ENCODE measurements around the gene PWWP2A.
"Not testable (repeated sequence)": the region's sequence is repeated elsewhere in the genome, so short reads cannot be mapped to it uniquely, and the experiment has no call there.

PWWP2A gene

GRCh38 chr5:160079753-160080152 is 39.5 kb downstream of the PWWP2A start:
- H3K9ac ChIP-seq (ENCODE audit: low read depth in 1 of 2, low read length in 2 of 2): no peak overlapping the region
- no peaks in the 10 kb centered on the region for H3K27me3 ChIP-seq (ENCODE audit: control insufficient read depth in 2 of 2, insufficient read depth in 2 of 2, low read length in 2 of 2)
- no peak overlapping the region for H3K4me3 ChIP-seq (ENCODE audit: low read length in 2 of 2)
- H3K27ac ChIP-seq (ENCODE audit: low read depth in 2 of 2, low read length in 2 of 2): no peak overlapping the region
- H3K36me3 ChIP-seq (ENCODE audit: control insufficient read depth in 2 of 2, insufficient read depth in 2 of 2, low read length in 2 of 2): peaks cover 0 to 6% of the 10 kb centered on the region in 2 donors
- no peaks in the 10 kb centered on the region for H3K9me3 ChIP-seq (ENCODE audit: control insufficient read depth in 2 of 2, low read length in 2 of 2)
- H3K4me1 ChIP-seq (ENCODE audit: control insufficient read depth in 2 of 2, insufficient read depth in 2 of 2, low read length in 2 of 2): peaks cover 4 to 21% of the 10 kb centered on the region in 2 donors

GRCh38 chr5:160076997-160077396 is 42.3 kb downstream of the PWWP2A start:
- Histone ChIP-seq H3K9me3 (ENCODE audit: control insufficient read depth in 2 of 2, low read length in 2 of 2) (no peaks in the 10 kb centered on the region), H3K4me1 (ENCODE audit: control insufficient read depth in 2 of 2, insufficient read depth in 2 of 2, low read length in 2 of 2) (peaks cover 7 to 22% of the 10 kb centered on the region in 2 donors), H3K4me3 (ENCODE audit: low read length in 2 of 2) (no peak overlapping the region), H3K27ac (ENCODE audit: low read depth in 2 of 2, low read length in 2 of 2) (no peak overlapping the region), H3K27me3 (ENCODE audit: control insufficient read depth in 2 of 2, insufficient read depth in 2 of 2, low read length in 2 of 2) (no peaks in the 10 kb centered on the region), H3K36me3 (ENCODE audit: control insufficient read depth in 2 of 2, insufficient read depth in 2 of 2, low read length in 2 of 2) (peaks cover 0 to 6% of the 10 kb centered on the region in 2 donors), H3K9ac (ENCODE audit: low read depth in 1 of 2, low read length in 2 of 2) (no peak overlapping the region)

- no peaks in the 10 kb centered on the region for H3K27me3 ChIP-seq (ENCODE audit: control insufficient read depth in 2 of 2, insufficient read depth in 2 of 2, low read length in 2 of 2)
- H3K9me3 ChIP-seq (ENCODE audit: control insufficient read depth in 2 of 2, low read length in 2 of 2): no peaks in the 10 kb centered on the region
- peaks cover 4 to 21% of the 10 kb centered on the region in 2 donors for H3K4me1 ChIP-seq (ENCODE audit: control insufficient read depth in 2 of 2, insufficient read depth in 2 of 2, low read length in 2 of 2)
- no peak overlapping the region for H3K9ac ChIP-seq (ENCODE audit: low read depth in 1 of 2, low read length in 2 of 2)
- H3K36me3 ChIP-seq (ENCODE audit: control insufficient read depth in 2 of 2, insufficient read depth in 2 of 2, low read length in 2 of 2): peaks cover 0 to 6% of the 10 kb centered on the region in 2 donors
- no peak overlapping the region for H3K27ac ChIP-seq (ENCODE audit: low read depth in 2 of 2, low read length in 2 of 2)
- no peak overlapping the region for H3K4me3 ChIP-seq (ENCODE audit: low read length in 2 of 2)
Observed at GRCh38 chr5:160075073-160075472, 44.2 kb downstream of the PWWP2A start.

GRCh38 chr5:160071916-160072315 is 47.3 kb downstream of the PWWP2A start:
- Histone ChIP-seq H3K9ac (ENCODE audit: low read depth in 1 of 2, low read length in 2 of 2) (no peak overlapping the region), H3K9me3 (ENCODE audit: control insufficient read depth in 2 of 2, low read length in 2 of 2) (no peaks in the 10 kb centered on the region), H3K36me3 (ENCODE audit: control insufficient read depth in 2 of 2, insufficient read depth in 2 of 2, low read length in 2 of 2) (no peaks in the 10 kb centered on the region), H3K4me3 (ENCODE audit: low read length in 2 of 2) (no peak overlapping the region), H3K27ac (ENCODE audit: low read depth in 2 of 2, low read length in 2 of 2) (peak overlapping the region in 1 of 2 donors; percentile 12), H3K4me1 (ENCODE audit: control insufficient read depth in 2 of 2, insufficient read depth in 2 of 2, low read length in 2 of 2) (peaks cover 4 to 7% of the 10 kb centered on the region in 2 donors), H3K27me3 (ENCODE audit: control insufficient read depth in 2 of 2, insufficient read depth in 2 of 2, low read length in 2 of 2) (no peaks in the 10 kb centered on the region)

- Histone ChIP-seq H3K36me3 (ENCODE audit: control insufficient read depth in 2 of 2, insufficient read depth in 2 of 2, low read length in 2 of 2) (no peaks in the 10 kb centered on the region), H3K4me3 (ENCODE audit: low read length in 2 of 2) (no peak overlapping the region), H3K27me3 (ENCODE audit: control insufficient read depth in 2 of 2, insufficient read depth in 2 of 2, low read length in 2 of 2) (no peaks in the 10 kb centered on the region), H3K9me3 (ENCODE audit: control insufficient read depth in 2 of 2, low read length in 2 of 2) (no peaks in the 10 kb centered on the region), H3K9ac (ENCODE audit: low read depth in 1 of 2, low read length in 2 of 2) (no peak overlapping the region), H3K27ac (ENCODE audit: low read depth in 2 of 2, low read length in 2 of 2) (peak overlapping the region in 1 of 2 donors; percentile 12), H3K4me1 (ENCODE audit: control insufficient read depth in 2 of 2, insufficient read depth in 2 of 2, low read length in 2 of 2) (peaks cover 4 to 10% of the 10 kb centered on the region in 2 donors)
Observed at GRCh38 chr5:160071516-160071915, 47.7 kb downstream of the PWWP2A start.

- H3K9me3 ChIP-seq (ENCODE audit: control insufficient read depth in 2 of 2, low read length in 2 of 2); H3K9ac ChIP-seq (ENCODE audit: low read depth in 1 of 2, low read length in 2 of 2); H3K4me3 ChIP-seq (ENCODE audit: low read length in 2 of 2); H3K27ac ChIP-seq (ENCODE audit: low read depth in 2 of 2, low read length in 2 of 2); H3K27me3 ChIP-seq (ENCODE audit: control insufficient read depth in 2 of 2, insufficient read depth in 2 of 2, low read length in 2 of 2); H3K36me3 ChIP-seq (ENCODE audit: control insufficient read depth in 2 of 2, insufficient read depth in 2 of 2, low read length in 2 of 2): not testable (repeated sequence)
- H3K4me1 ChIP-seq (ENCODE audit: control insufficient read depth in 2 of 2, insufficient read depth in 2 of 2, low read length in 2 of 2): peaks cover 11 to 25% of the 10 kb centered on the region in 2 donors
Observed at GRCh38 chr5:160069120-160069519, 50.1 kb downstream of the PWWP2A start.

- Histone ChIP-seq H3K27ac (ENCODE audit: low read depth in 2 of 2, low read length in 2 of 2) (peak overlapping the region; percentile 86 to 90), H3K36me3 (ENCODE audit: control insufficient read depth in 2 of 2, insufficient read depth in 2 of 2, low read length in 2 of 2) (peaks cover 7 to 17% of the 10 kb centered on the region in 2 donors), H3K4me1 (ENCODE audit: control insufficient read depth in 2 of 2, insufficient read depth in 2 of 2, low read length in 2 of 2) (peaks cover 9 to 23% of the 10 kb centered on the region in 2 donors), H3K27me3 (ENCODE audit: control insufficient read depth in 2 of 2, insufficient read depth in 2 of 2, low read length in 2 of 2) (no peaks in the 10 kb centered on the region), H3K4me3 (ENCODE audit: low read length in 2 of 2) (peak overlapping the region in 1 of 2 donors; percentile 49), H3K9me3 (ENCODE audit: control insufficient read depth in 2 of 2, low read length in 2 of 2) (no peaks in the 10 kb centered on the region), H3K9ac (ENCODE audit: low read depth in 1 of 2, low read length in 2 of 2) (peak overlapping the region in 1 of 2 donors; percentile 63)
Observed at GRCh38 chr5:160064995-160065614, 54.1 kb downstream of the PWWP2A start.

- H3K4me1 ChIP-seq (ENCODE audit: control insufficient read depth in 2 of 2, insufficient read depth in 2 of 2, low read length in 2 of 2): peaks cover 9 to 23% of the 10 kb centered on the region in 2 donors
- peak overlapping the region; percentile 11 to 38 for H3K4me3 ChIP-seq (ENCODE audit: low read length in 2 of 2)
- H3K27ac ChIP-seq (ENCODE audit: low read depth in 2 of 2, low read length in 2 of 2): peak overlapping the region; percentile 86 to 90
- H3K36me3 ChIP-seq (ENCODE audit: control insufficient read depth in 2 of 2, insufficient read depth in 2 of 2, low read length in 2 of 2): peaks cover 7 to 21% of the 10 kb centered on the region in 2 donors
- peak overlapping the region in 1 of 2 donors; percentile 49 for H3K9ac ChIP-seq (ENCODE audit: low read depth in 1 of 2, low read length in 2 of 2)
- no peaks in the 10 kb centered on the region for H3K27me3 ChIP-seq (ENCODE audit: control insufficient read depth in 2 of 2, insufficient read depth in 2 of 2, low read length in 2 of 2)
- no peaks in the 10 kb centered on the region for H3K9me3 ChIP-seq (ENCODE audit: control insufficient read depth in 2 of 2, low read length in 2 of 2)
Observed at GRCh38 chr5:160064417-160064810, 54.8 kb downstream of the PWWP2A start.

GRCh38 chr5:160061770-160062169 is 57.5 kb downstream of the PWWP2A start:
- Histone ChIP-seq H3K4me1 (ENCODE audit: control insufficient read depth in 2 of 2, insufficient read depth in 2 of 2, low read length in 2 of 2) (peaks cover 9 to 22% of the 10 kb centered on the region in 2 donors), H3K9ac (ENCODE audit: low read depth in 1 of 2, low read length in 2 of 2) (no peak overlapping the region), H3K4me3 (ENCODE audit: low read length in 2 of 2) (no peak overlapping the region), H3K27me3 (ENCODE audit: control insufficient read depth in 2 of 2, insufficient read depth in 2 of 2, low read length in 2 of 2) (no peaks in the 10 kb centered on the region), H3K36me3 (ENCODE audit: control insufficient read depth in 2 of 2, insufficient read depth in 2 of 2, low read length in 2 of 2) (peaks cover 11 to 32% of the 10 kb centered on the region in 2 donors), H3K9me3 (ENCODE audit: control insufficient read depth in 2 of 2, low read length in 2 of 2) (no peaks in the 10 kb centered on the region), H3K27ac (ENCODE audit: low read depth in 2 of 2, low read length in 2 of 2) (no peak overlapping the region)

GRCh38 chr5:160060001-160060400 is 59.2 kb downstream of the PWWP2A start:
- Histone ChIP-seq H3K27me3 (ENCODE audit: control insufficient read depth in 2 of 2, insufficient read depth in 2 of 2, low read length in 2 of 2) (no peaks in the 10 kb centered on the region), H3K4me3 (ENCODE audit: low read length in 2 of 2) (no peak overlapping the region), H3K9me3 (ENCODE audit: control insufficient read depth in 2 of 2, low read length in 2 of 2) (no peaks in the 10 kb centered on the region), H3K36me3 (ENCODE audit: control insufficient read depth in 2 of 2, insufficient read depth in 2 of 2, low read length in 2 of 2) (peaks cover 22 to 48% of the 10 kb centered on the region in 2 donors), H3K4me1 (ENCODE audit: control insufficient read depth in 2 of 2, insufficient read depth in 2 of 2, low read length in 2 of 2) (peaks cover 3 to 18% of the 10 kb centered on the region in 2 donors), H3K27ac (ENCODE audit: low read depth in 2 of 2, low read length in 2 of 2) (no peak overlapping the region), H3K9ac (ENCODE audit: low read depth in 1 of 2, low read length in 2 of 2) (no peak overlapping the region)

All from mucosa of rectum (tissue), 2 donors.